Middle frontal gyrus (tissue), 1 donor: ENCODE data around the gene ZNF45.
"Not testable (repeated sequence)": the region's sequence is repeated elsewhere in the genome, so short reads cannot be mapped to it uniquely, and the experiment has no call there.

Experiments used
- DNase-seq: peaks from one replicate; pipeline ENCODE4 v3.0.0-alpha.2; 2015; ENCODE audit warnings: low spot score; ENCODE audit errors: extremely low spot score

Gene ZNF45

GRCh38 chr19:43913383-43913782, 21.7 kb downstream of the ZNF45 start:
- no peak for DNase-seq

GRCh38 chr19:43910884-43911283, 24.2 kb downstream of the ZNF45 start:
- DNase-seq = no peak

GRCh38 chr19:43908659-43909058, 26.4 kb downstream of the ZNF45 start:
- no peak for DNase-seq

GRCh38 chr19:43906774-43907173, 28.3 kb downstream of the ZNF45 start:
- DNase-seq = no peak

GRCh38 chr19:43905897-43906296, 29.2 kb downstream of the ZNF45 start:
- no peak for DNase-seq

DNA sequence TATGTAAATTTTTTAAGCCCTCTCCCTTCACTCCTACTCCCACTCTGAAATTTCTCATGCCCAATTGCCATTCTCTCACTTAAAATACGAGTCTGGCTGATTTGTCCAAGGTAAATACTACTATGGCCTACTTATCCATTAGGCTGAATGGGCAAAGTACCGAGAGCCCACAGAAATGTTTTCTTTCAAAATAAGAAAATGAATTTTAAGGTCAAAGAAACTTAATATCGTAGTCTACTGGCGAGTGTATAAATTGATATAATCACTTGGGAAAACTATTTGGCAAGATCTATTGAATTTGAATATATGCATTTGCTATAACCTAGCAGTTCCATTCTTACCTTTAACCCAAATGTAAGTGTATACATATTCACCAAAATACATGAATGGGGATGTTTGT, 32.7 kb downstream of the ZNF45 start:
- no peak for DNase-seq

DNA sequence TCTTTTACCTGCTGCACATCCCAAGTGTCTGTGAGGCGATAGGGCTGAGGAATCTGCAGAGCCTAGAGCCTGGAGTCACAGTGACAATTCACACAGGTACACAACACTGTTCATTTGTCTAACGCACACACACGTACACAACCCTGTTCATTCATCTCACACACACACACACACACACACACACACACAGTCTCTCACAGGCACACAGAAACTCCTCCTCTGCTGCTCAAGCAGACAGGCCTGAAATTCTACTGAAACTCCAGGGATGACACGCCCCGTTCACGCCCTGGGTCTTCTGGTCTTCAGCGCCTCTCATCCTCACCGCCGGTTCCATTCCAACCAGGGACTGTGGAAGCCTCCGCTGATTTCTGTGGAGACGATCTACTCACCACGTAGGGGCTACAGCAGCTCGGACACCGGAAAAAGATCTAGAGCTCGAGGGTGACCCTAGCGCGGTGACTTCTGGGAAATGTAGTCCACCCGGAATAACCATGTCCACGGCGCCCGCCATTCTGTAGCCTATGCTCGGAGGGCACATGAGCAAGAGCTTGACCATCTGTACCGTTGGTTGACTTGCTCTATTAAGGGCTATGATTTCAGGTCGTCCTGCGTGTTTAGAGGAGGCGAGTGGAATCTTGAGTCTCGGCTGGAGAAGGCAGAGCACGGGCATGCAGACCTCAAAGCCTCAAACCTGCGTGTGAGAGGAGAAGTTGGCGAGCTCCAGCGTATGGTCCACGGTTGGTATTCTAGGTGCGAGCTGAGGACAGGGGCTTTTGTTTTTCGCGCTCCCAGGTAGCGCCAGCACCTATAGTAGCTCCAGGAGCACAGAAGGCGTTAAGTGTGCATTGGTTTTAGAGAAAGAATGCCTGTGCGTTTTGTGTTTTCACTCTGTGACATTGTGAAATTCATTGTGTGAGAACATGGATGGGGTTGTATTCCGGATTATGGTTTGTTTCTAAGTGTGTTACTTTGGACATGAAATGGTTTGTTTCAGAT, 33.4 kb downstream of the ZNF45 start:
- DNase-seq = peak; percentile 64

GRCh38 chr19:43895727-43896308, 39.3 kb downstream of the ZNF45 start:
- DNase-seq = no peak

DNA sequence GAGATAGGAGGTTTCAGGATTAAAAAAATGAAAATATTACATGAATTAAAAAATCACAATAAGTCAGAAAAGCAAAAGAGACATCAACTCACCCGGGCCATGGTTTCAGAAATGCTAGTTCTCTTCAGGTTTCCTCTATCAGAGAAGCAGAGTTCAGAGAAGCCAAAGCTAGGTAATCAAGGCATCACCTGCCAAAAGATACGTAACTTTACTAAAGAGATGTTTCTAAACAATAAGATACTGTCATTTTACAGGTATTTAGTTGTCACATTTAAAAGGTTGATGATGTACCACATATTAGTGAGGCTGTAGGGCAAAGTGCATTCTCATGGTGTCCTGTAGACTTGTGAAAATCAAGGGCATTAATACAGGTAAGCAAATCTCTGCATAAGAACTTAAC, 51.2 kb downstream of the ZNF45 start, which contains the start of gene ZNF404:
ZNF404 (minus strand) TSS at position 101 of the 400 bp plus-strand sequence.
- no peak for DNase-seq

GRCh38 chr19:43880483-43880882, 54.6 kb downstream of the ZNF45 start:
- no peak for DNase-seq

DNA sequence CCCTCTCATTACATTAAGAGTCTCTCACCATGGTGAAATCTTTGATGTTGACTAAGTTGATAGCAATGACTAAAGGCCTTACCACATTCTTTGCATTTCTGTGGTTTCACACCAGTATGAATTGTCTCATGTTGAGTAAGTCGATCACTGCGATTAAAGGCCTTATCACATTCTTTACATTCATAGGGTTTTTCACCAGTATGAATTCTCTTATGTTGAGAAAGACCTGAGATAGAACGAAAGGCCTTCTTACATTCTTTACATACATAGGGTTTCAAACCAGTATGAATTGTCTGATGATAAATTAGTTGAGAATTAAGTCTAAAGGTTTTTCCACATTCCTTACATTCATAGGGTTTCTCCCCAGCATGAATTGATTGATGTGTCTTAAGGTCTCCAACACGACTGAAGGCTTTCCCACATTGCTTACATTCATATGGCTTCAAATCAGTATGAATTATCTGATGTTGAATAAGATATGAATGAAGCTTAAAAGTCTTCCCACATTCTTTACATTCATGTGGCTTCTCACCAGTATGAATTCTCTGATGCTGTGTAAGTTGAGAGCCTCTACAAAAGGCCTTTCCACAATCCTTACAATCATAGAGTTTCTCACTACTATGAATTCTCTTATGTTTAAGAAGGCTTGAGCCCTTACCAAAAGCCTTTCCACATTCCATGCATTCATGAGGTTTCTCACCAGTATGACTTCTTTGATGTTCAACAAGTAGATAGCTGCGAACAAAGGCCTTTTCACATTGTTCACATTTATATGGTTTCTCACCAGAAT, 62.3 kb downstream of the ZNF45 start:
- no peak for DNase-seq

GRCh38 chr19:43866923-43867322, 68.2 kb downstream of the ZNF45 start:
- DNase-seq = not testable (repeated sequence)
